DMS 273 (cell line): Measurements from ENCODE around the gene CGB7.

Experiments
- DNase-seq: peaks from one replicate; lab custom pipeline; 2025; ENCODE audit not compliant: unreplicated experiment; lab: John Stamatoyannopoulos, UW

Gene CGB7

GRCh38 chr19:49017041-49017665 is 40.4 kb downstream of the CGB7 start, which contains the start of gene LHB:
Gene LHB (minus strand): TSS chr19:49017091. CDS start chr19:49017081, 10 bp downstream.
- no peak for DNase-seq

GRCh38 chr19:49016067-49016839 is 41.3 kb downstream of the CGB7 start:
- DNase-seq = no peak

- DNase-seq = no peak
Observed at GRCh38 chr19:49014870-49015255, 42.7 kb downstream of the CGB7 start.

- no peak for DNase-seq
Observed at GRCh38 chr19:49014123-49014869, 43.3 kb downstream of the CGB7 start.

GRCh38 chr19:49011194-49011593 is 46.4 kb downstream of the CGB7 start:
- no peak for DNase-seq

GRCh38 chr19:49010453-49010852 is 47.1 kb downstream of the CGB7 start:
- no peak for DNase-seq

GRCh38 chr19:49009828-49010227 is 47.7 kb downstream of the CGB7 start:
- DNase-seq = no peak

GRCh38 chr19:49006905-49007304 is 50.6 kb downstream of the CGB7 start:
- no peak for DNase-seq

GRCh38 chr19:49004964-49005614 is 52.5 kb downstream of the CGB7 start:
- DNase-seq = no peak
